ENCODE data around the gene CTSL.

Gene CTSL

DNA sequence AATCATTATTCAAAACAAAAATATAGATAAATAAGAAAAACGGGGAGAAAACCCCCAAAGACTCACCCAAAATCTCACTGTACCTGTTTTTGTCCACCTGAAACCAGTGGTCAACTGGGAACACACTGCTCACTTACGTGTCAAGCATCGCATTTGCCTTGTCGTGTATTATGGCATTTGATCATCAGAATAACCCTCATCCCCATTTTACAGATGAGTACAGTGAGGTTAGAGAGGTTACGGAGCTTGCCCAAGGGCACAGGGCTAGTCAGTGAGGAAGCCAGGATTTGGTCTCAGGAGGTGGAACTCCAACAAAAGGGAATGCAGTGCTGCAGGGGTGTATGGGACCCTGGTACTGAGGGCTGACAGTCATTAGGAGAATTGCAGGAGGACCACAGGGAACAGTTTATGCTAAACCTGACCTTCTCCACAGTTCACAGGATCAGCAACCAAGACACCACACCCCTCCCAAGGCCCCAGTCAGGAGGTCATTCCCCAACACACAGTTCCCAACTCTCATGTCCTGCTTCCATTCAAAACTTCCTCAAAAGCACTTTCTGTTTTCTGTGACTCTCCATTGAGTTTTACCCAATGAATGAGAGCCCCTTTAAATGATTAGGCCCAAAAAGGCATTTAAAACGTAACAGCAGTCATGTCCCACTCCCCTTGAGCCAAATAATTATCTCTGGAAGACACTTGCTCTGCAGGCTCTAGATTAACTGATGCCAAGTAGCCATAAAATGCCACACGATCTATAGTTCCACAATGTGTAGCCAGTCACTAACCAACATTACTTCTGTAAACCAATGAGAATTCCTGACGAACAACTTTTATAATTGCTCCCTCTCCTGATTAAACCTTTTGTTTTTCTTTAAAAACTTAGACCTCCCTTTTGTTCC, 50.8 kb downstream of the CTSL start:
- no peaks in the 10 kb centered on the region for H3K9me3 Mint-ChIP-seq
- DNase-seq = no peak
- H3K4me3 Mint-ChIP-seq = no peak overlapping the region
- H3K27ac Mint-ChIP-seq = no peak overlapping the region
- CTCF ChIA-PET = no interaction called here
- no peaks in the 10 kb centered on the region for H3K4me1 Mint-ChIP-seq
- no peaks in the 10 kb centered on the region for H3K36me3 Mint-ChIP-seq
- peaks cover 15% of the 10 kb centered on the region for H3K27me3 Mint-ChIP-seq

DNA sequence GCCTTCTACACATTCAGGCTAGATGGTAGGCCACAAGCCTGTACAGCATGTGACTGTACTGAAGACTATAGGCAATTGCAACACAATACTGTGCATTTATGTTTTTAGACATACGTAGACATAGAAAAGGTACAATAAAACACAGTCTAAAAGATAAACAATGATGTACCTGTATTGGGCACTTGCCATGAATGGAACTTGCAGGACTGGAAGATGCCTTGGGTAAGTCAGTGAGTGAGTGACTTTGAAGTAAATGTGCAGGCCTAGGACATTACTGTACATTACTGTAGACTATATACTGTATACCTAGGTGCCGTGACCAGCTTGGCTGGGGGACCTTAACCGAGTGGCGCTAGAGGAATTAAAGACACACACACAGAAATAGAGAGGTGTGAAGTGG, 53.1 kb downstream of the CTSL start:
- Mint-ChIP-seq H3K9me3 (no peaks in the 10 kb centered on the region), H3K36me3 (no peaks in the 10 kb centered on the region), H3K4me3 (no peak overlapping the region), H3K27ac (no peak overlapping the region), H3K27me3 (peaks cover 6% of the 10 kb centered on the region), H3K4me1 (no peaks in the 10 kb centered on the region)
- DNase-seq = no peak
- CTCF ChIA-PET = no interaction called here
